ENCODE measurements around the gene ATF4.

ATF4 gene

DNA sequence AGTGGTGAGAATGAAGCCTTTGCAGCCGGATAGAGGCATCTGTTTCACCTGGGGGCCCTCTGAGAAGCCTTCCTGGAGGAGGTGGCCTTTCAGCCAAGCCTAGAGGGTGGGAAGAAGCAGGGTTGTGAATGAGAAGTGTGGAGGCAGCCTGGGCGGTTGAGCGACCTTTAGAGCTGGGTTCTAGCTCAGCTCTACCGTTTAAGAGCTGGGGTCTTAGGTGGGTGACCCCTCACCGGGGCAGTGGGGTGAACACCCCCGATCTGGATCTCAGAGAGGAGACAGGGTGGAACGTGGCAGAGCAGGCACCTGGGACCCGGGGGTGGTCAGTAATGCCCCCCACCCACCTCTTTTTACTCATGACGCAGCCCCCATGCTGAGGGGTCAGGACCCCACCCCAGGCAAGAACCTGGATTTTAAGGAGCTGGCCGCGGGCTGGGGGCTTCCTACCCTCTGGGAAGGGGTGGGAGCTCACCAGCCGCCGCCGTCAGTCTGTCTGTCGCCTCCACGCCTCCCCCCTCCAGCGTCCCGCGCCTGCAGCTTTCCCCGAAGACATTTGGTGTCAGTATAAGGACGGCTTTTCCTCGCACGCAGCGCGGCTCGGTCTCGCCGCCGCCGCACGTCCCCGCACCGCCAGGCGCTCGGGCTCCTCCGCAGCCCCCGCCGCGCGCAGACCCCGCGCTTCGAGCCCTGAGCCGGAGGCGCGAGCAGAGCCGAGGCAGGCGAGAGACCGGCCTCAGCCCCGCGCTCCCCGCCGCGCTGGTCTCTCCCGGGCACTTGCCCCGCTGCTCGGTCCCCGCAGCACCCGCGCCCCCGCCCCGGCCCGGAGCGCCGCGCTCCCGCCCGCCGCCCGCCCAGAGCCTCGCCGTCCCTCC lies 36.8 kb downstream of the ATF4 start:
- no peak for TF ChIP-seq POLR2AphosphoS5 (IDR thresholded peaks at IDR 0.05; ENCODE audit: low read depth, low read length)
- TF ChIP-seq, protein P1, sequence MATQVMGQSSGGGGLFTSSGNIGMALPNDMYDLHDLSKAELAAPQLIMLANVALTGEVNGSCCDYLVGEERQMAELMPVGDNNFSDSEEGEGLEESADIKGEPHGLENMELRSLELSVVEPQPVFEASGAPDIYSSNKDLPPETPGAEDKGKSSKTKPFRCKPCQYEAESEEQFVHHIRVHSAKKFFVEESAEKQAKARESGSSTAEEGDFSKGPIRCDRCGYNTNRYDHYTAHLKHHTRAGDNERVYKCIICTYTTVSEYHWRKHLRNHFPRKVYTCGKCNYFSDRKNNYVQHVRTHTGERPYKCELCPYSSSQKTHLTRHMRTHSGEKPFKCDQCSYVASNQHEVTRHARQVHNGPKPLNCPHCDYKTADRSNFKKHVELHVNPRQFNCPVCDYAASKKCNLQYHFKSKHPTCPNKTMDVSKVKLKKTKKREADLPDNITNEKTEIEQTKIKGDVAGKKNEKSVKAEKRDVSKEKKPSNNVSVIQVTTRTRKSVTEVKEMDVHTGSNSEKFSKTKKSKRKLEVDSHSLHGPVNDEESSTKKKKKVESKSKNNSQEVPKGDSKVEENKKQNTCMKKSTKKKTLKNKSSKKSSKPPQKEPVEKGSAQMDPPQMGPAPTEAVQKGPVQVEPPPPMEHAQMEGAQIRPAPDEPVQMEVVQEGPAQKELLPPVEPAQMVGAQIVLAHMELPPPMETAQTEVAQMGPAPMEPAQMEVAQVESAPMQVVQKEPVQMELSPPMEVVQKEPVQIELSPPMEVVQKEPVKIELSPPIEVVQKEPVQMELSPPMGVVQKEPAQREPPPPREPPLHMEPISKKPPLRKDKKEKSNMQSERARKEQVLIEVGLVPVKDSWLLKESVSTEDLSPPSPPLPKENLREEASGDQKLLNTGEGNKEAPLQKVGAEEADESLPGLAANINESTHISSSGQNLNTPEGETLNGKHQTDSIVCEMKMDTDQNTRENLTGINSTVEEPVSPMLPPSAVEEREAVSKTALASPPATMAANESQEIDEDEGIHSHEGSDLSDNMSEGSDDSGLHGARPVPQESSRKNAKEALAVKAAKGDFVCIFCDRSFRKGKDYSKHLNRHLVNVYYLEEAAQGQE (IDR thresholded peaks at IDR 0.05; ENCODE audit: insufficient read depth in 1 of 2, low read depth in 2 of 2, low read length in 2 of 2), result no peak
- no peak for TF ChIP-seq SIN3A (IDR thresholded peaks at IDR 0.05; ENCODE audit: borderline replicate concordance, insufficient read depth, low read length)
- no peak for TF ChIP-seq TAF1 (IDR thresholded peaks at IDR 0.05; ENCODE audit: borderline replicate concordance, insufficient read depth, low read length)
- TF ChIP-seq FOXP2 (optimal IDR thresholded peaks at IDR 0.05; ENCODE audit: borderline replicate concordance, extremely low read depth, extremely low read length, insufficient read depth), result no peak

DNA sequence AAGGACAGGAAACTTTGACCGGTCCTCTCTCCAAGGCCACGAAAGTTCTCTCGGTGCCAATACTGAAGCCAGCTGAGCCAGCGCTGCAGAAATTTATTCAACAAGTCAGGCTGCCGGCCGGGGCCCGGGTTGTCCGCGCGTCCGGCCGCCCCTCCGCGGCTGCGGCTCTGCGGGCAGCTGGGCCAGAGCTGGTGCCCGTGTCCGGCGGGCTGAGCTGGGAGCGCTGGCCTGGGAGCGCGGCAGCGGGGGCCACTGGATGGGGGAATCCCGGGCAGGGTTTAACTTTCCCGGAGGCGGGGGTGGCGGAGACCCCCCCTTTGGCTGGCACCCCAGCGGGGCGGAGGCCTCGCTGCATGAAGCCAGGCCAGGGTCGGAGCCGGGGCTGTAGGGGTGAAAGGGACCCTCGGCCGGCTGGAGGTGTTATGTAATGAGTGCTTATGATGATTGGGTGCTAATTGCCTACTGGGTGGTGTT lies 37.9 kb downstream of the ATF4 start:
- TF ChIP-seq TAF1 (IDR thresholded peaks at IDR 0.05; ENCODE audit: borderline replicate concordance, insufficient read depth, low read length) (no peak), FOXP2 (optimal IDR thresholded peaks at IDR 0.05; ENCODE audit: borderline replicate concordance, extremely low read depth, extremely low read length, insufficient read depth) (no peak), POLR2AphosphoS5 (IDR thresholded peaks at IDR 0.05; ENCODE audit: low read depth, low read length) (no peak), SIN3A (IDR thresholded peaks at IDR 0.05; ENCODE audit: borderline replicate concordance, insufficient read depth, low read length) (no peak)
- TF ChIP-seq, protein P1 (IDR thresholded peaks at IDR 0.05; ENCODE audit: insufficient read depth in 1 of 2, low read depth in 2 of 2, low read length in 2 of 2), result no peak

DNA sequence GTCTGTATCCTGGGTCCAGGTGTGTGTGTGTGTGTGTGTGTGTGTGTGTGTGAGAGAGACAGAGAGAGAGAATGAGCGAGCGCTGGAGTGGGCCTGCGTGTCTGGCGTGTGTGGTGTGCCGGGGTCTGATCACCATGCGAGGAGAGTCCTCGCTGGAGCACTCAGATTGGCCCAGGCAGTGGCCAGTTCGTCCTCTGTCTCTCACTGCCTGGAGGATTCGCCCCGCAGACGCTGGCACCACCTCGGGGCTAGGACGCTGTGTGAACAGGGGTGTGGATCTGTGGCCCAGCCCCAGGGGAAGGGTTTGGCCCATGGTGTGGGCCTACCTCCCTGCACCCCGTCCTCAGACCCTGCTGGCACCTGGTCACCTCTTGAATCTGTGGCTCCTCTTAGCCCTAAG lies 38.6 kb downstream of the ATF4 start:
- TF ChIP-seq, protein P1 (IDR thresholded peaks at IDR 0.05; ENCODE audit: insufficient read depth in 1 of 2, low read depth in 2 of 2, low read length in 2 of 2), result no peak
- no peak for TF ChIP-seq FOXP2 (optimal IDR thresholded peaks at IDR 0.05; ENCODE audit: borderline replicate concordance, extremely low read depth, extremely low read length, insufficient read depth)
- no peak for TF ChIP-seq SIN3A (IDR thresholded peaks at IDR 0.05; ENCODE audit: borderline replicate concordance, insufficient read depth, low read length)
- no peak for TF ChIP-seq TAF1 (IDR thresholded peaks at IDR 0.05; ENCODE audit: borderline replicate concordance, insufficient read depth, low read length)
- no peak for TF ChIP-seq POLR2AphosphoS5 (IDR thresholded peaks at IDR 0.05; ENCODE audit: low read depth, low read length)

DNA sequence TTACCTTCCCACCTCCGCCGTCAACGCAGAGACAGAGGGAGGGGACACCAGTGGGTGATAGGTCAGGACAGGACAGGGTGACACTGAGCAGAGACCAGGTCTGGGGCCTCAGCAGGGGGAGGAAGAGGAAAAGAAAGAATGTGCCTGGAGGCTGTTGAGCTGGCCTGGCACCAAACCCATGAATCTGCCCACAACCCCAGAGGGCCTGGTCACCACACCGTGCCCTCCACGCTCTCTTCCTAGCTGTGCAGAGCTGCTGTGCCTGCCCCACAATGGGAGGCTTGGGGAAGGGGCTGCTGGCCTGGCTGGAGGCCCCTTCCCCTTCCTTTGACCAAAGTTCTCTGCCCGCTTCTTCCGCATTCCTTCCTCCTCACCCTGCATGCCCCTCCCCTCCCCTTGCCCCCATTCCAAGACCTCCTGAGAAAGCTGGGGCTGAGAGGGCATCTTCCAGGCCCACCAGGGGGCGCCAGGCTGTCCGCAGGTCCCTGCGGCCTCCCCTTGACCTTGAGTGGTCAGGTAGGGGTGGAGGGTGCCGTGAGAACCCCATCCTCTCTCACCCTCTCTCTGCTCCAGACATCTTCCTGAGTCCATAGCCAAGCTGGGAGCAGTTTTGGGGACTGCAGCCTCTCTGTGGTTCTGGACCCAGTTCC lies 39.2 kb downstream of the ATF4 start:
- TF ChIP-seq FOXP2 (optimal IDR thresholded peaks at IDR 0.05; ENCODE audit: borderline replicate concordance, extremely low read depth, extremely low read length, insufficient read depth), result no peak
- TF ChIP-seq, protein P1 (IDR thresholded peaks at IDR 0.05; ENCODE audit: insufficient read depth in 1 of 2, low read depth in 2 of 2, low read length in 2 of 2), result no peak
- TF ChIP-seq TAF1 (IDR thresholded peaks at IDR 0.05; ENCODE audit: borderline replicate concordance, insufficient read depth, low read length), result no peak
- TF ChIP-seq SIN3A (IDR thresholded peaks at IDR 0.05; ENCODE audit: borderline replicate concordance, insufficient read depth, low read length), result no peak
